NK-92 (cell line): ENCODE measurements around the gene ZBTB21.

Experiments
- DNase-seq: peaks from one replicate; lab custom pipeline; 2025; ENCODE audit not compliant: unreplicated experiment; lab: John Stamatoyannopoulos, UW

The ZBTB21 gene

GRCh38 chr21:42021371-42022090, 11.4 kb upstream of the ZBTB21 start:
- no peak for DNase-seq

GRCh38 chr21:42019706-42020105, 9.5 kb upstream of the ZBTB21 start:
- no peak for DNase-seq

- DNase-seq = no peak
Observed at GRCh38 chr21:42019101-42019605, 9.0 kb upstream of the ZBTB21 start.

GRCh38 chr21:42017022-42017421, 6.9 kb upstream of the ZBTB21 start:
- no peak for DNase-seq

GRCh38 chr21:42016364-42016985, 6.3 kb upstream of the ZBTB21 start:
- DNase-seq = no peak

GRCh38 chr21:42013931-42014330, 3.8 kb upstream of the ZBTB21 start:
- no peak for DNase-seq

GRCh38 chr21:42013376-42013775, 3.2 kb upstream of the ZBTB21 start:
- no peak for DNase-seq

GRCh38 chr21:42012763-42013329, 2.7 kb upstream of the ZBTB21 start:
- no peak for DNase-seq

GRCh38 chr21:42012344-42012743, 2.2 kb upstream of the ZBTB21 start:
- no peak for DNase-seq

- no peak for DNase-seq
Observed at GRCh38 chr21:42010507-42011495, 641 bp upstream of the ZBTB21 start.

GRCh38 chr21:42009018-42009830, 936 bp downstream of the ZBTB21 start:
- DNase-seq = no peak

- DNase-seq = no peak
Observed at GRCh38 chr21:42007356-42007940, 2.7 kb downstream of the ZBTB21 start.

- no peak for DNase-seq
Observed at GRCh38 chr21:42006765-42007164, 3.4 kb downstream of the ZBTB21 start.

GRCh38 chr21:42004406-42005199, 5.6 kb downstream of the ZBTB21 start:
- no peak for DNase-seq

GRCh38 chr21:42003051-42003461, 7.1 kb downstream of the ZBTB21 start:
- DNase-seq = no peak

GRCh38 chr21:42002421-42002958, 7.7 kb downstream of the ZBTB21 start:
- no peak for DNase-seq

GRCh38 chr21:42001781-42002180, 8.4 kb downstream of the ZBTB21 start:
- no peak for DNase-seq

GRCh38 chr21:42000908-42001307, 9.3 kb downstream of the ZBTB21 start:
- DNase-seq = no peak

GRCh38 chr21:41997657-41998056, 12.5 kb downstream of the ZBTB21 start:
- DNase-seq = no peak
